A673 (cell line): ENCODE measurements around the gene TAPBP. TPM values are rescaled to one million over a fixed set of nuclear protein-coding genes. Genes with fewer than 3 reads are reported as not detected.

Experiments used
- BruUV-seq: library from RNA; stranded (reverse); fragments of 400-500 nt; replicated peaks from 2 replicates; lab custom pipeline; 2021; lab: Mats Ljungman, UMichigan
- CTCF ChIA-PET: fragments of 300-600 bp; sonication (Branson Sonifier 250); formaldehyde crosslinking; loops from one replicate; lab custom pipeline; 2022; ENCODE audit warnings: antibody characterized with exemption; lab: Charles Lee
- POLR2A ChIA-PET: fragments of 300-600 bp; sonication (Branson Sonifier 250); formaldehyde crosslinking; loops from one replicate; lab custom pipeline; 2022; ENCODE audit warnings: antibody characterized with exemption; ENCODE audit not compliant: low non-redundant PET; lab: Charles Lee
- DNase-seq: peaks from one replicate; pipeline ENCODE4 v3.0.0-alpha.2; 2015; ENCODE audit warnings: low spot score
- H3K27ac ChIP-seq: fragments of 200-600 bp; sonication (generic); 2 replicates; pipeline ENCODE4 v1.5.1; 2016; ENCODE audit warnings: mixed run types, low read depth, mild to moderate bottlenecking, mixed read lengths, antibody characterized with exemption, low read length; ENCODE audit not compliant: poor library complexity, severe bottlenecking
- H3K27me3 ChIP-seq: fragments of 200-600 bp; sonication (generic); replicated peaks from 2 replicates; pipeline ENCODE4 v1.6.1; 2017; ENCODE audit warnings: mixed run types, low read depth, mild to moderate bottlenecking, mixed read lengths, antibody characterized with exemption, low read length; ENCODE audit not compliant: insufficient read depth, poor library complexity
- H3K36me3 ChIP-seq: fragments of 200-600 bp; sonication (generic); 2 replicates; pipeline ENCODE4 v1.6.1; 2016; ENCODE audit warnings: mixed run types, mild to moderate bottlenecking, mixed read lengths, antibody characterized with exemption, low read length; ENCODE audit not compliant: insufficient read depth, poor library complexity, severe bottlenecking
- H3K4me1 ChIP-seq: fragments of 200-600 bp; sonication (generic); 2 replicates; pipeline ENCODE4 v1.6.1; 2017; ENCODE audit warnings: mixed run types, mild to moderate bottlenecking, mixed read lengths, antibody characterized with exemption, low read length; ENCODE audit not compliant: insufficient read depth, poor library complexity, severe bottlenecking
- H3K4me3 ChIP-seq: fragments of 200-600 bp; sonication (generic); 2 replicates; pipeline ENCODE4 v1.5.1; 2016; ENCODE audit warnings: low read depth, mixed run types, mild to moderate bottlenecking, mixed read lengths, low read length; ENCODE audit not compliant: poor library complexity, severe bottlenecking
- H3K9me3 ChIP-seq: fragments of 200-600 bp; sonication (generic); 2 replicates; pipeline ENCODE4 v1.6.1; 2016; ENCODE audit warnings: mixed run types, low read depth, mild to moderate bottlenecking, mixed read lengths, antibody characterized with exemption, low read length; ENCODE audit not compliant: poor library complexity, severe bottlenecking
- EZH2 ChIP-seq: fragments of 200-600 bp; sonication (generic); IDR thresholded peaks from 2 replicates; pipeline ENCODE4 v1.6.1; 2017; ENCODE audit warnings: borderline replicate concordance, low read depth, mild to moderate bottlenecking, mixed read lengths, antibody characterized with exemption, low read length; ENCODE audit not compliant: poor library complexity, severe bottlenecking
- intact Hi-C: fragments of 100-400 bp; cut with micrococcal nuclease; formaldehyde crosslinking; loops from one replicate; pipeline ENCODE4 v1.10.0; 2022; ENCODE audit not compliant: unreplicated experiment
- total RNA-seq: library from RNA; stranded (reverse); gene quantifications from 2 replicates; pipeline ENCODE4 v1.2.3, GENCODE V29; 2021
- TF ChIP-seq, protein P1 (sequence below): fragments of 300-800, 200-600 bp; sonication (generic); conservative IDR thresholded peaks from 2 replicates; pipeline ENCODE4 v1.5.1; 2017; ENCODE audit warnings: low read depth, mild to moderate bottlenecking, antibody characterized with exemption, low read length, moderate library complexity, mixed read lengths

The TAPBP gene
- total RNA-seq, 1 experiment from 2014 or later = 87.8 TPM

DNA sequence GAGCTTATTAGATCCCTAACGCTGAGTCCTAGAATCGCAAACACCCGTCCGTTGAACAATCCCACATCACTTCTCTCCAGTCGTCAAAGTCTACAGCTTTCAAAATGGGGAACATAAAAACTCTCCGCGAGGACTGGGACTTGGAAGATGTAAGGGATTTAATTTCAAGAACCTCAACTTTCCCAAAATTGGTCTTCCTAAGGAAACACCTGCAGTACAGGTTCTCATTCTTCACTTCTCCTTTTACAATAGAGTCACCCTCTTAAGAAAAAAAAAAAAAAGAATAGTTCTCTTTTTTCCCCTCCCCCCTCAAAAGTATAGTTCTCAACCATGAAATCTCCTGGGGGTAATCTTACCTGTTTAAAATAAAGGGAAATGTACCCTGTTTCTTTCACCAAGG, 10.2 kb upstream of the TAPBP start:
- peak overlapping the region; percentile 78 for H3K4me3 ChIP-seq
- intact Hi-C loops = no loop called here
- no peaks in the 10 kb centered on the region for H3K27me3 ChIP-seq
- H3K27ac ChIP-seq = peak overlapping the region; percentile 83
- no peak for DNase-seq
- H3K4me1 ChIP-seq = peaks cover 24% of the 10 kb centered on the region
- H3K36me3 ChIP-seq = peaks cover 26% of the 10 kb centered on the region
- CTCF ChIA-PET = no interaction called here
- no TSS peak for BruUV-seq
- POLR2A ChIA-PET = no interaction called here
- H3K9me3 ChIP-seq = no peaks in the 10 kb centered on the region
- TF ChIP-seq, protein P1, sequence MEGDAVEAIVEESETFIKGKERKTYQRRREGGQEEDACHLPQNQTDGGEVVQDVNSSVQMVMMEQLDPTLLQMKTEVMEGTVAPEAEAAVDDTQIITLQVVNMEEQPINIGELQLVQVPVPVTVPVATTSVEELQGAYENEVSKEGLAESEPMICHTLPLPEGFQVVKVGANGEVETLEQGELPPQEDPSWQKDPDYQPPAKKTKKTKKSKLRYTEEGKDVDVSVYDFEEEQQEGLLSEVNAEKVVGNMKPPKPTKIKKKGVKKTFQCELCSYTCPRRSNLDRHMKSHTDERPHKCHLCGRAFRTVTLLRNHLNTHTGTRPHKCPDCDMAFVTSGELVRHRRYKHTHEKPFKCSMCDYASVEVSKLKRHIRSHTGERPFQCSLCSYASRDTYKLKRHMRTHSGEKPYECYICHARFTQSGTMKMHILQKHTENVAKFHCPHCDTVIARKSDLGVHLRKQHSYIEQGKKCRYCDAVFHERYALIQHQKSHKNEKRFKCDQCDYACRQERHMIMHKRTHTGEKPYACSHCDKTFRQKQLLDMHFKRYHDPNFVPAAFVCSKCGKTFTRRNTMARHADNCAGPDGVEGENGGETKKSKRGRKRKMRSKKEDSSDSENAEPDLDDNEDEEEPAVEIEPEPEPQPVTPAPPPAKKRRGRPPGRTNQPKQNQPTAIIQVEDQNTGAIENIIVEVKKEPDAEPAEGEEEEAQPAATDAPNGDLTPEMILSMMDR = no peak
- no peak for TF ChIP-seq EZH2

DNA sequence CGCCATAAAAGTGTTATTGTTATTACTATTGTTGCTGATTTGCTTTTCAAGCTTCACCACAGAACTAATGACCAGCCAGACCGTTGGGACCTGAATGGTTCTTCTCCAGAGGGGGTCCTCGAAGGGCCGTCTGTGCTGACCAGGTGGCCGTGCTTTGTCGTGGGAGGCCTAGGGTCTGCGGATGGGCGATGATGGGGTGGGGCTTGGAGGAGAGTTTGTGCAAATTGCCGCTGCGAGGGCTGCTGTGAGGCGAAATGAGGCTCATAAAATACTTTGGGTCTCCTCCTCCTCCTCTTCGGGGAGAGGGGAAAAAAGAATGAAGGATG, 9.7 kb upstream of the TAPBP start:
- DNase-seq = no peak
- Histone ChIP-seq H3K9me3 (no peaks in the 10 kb centered on the region), H3K27ac (peak overlapping the region; percentile 83), H3K4me3 (peak overlapping the region; percentile 78), H3K4me1 (peaks cover 28% of the 10 kb centered on the region), H3K36me3 (peaks cover 31% of the 10 kb centered on the region), H3K27me3 (no peaks in the 10 kb centered on the region)
- no TSS peak for BruUV-seq
- ChIA-PET POLR2A (no interaction called here), CTCF (no interaction called here)
- intact Hi-C loops = no loop called here
- TF ChIP-seq, protein P1 = no peak
- TF ChIP-seq EZH2 = no peak

DNA sequence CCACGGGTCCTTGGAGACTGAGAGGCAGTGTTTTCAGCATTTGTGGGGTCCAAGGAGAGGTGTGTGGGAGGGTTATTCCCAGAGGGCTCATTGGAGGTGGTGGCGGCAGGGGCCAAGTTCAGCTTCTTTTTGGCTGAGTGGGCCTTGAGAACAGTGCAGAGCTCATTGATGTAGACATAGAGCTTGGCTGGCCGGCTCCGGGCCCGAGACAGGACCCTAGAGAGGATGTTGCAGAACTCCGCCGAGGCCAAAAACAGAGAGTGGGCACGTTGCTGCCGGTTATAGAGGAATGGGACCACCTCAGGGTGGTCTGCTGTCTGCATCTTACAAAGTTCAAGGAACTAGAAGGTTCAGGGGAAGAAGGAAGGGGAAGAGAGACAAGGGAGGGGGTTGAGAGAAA, 7.3 kb upstream of the TAPBP start:
- Histone ChIP-seq H3K27ac (peak overlapping the region; percentile 83), H3K36me3 (peaks cover 35% of the 10 kb centered on the region), H3K27me3 (no peaks in the 10 kb centered on the region), H3K9me3 (no peaks in the 10 kb centered on the region), H3K4me1 (peaks cover 34% of the 10 kb centered on the region), H3K4me3 (peak overlapping the region; percentile 78)
- TF ChIP-seq, protein P1 = no peak
- no peak for TF ChIP-seq EZH2
- ChIA-PET CTCF (no interaction called here), POLR2A (no interaction called here)
- BruUV-seq = no TSS peak
- DNase-seq = no peak
- intact Hi-C loops = no loop called here
